Endometrial microvascular endothelial cells (primary cell): ENCODE measurements around the gene EVPL. TPM values are rescaled to one million over a fixed set of nuclear protein-coding genes. Genes with fewer than 3 reads are reported as not detected.

ENCODE experiments used
- in situ Hi-C: cut with HindIII; loops from 2 replicates; pipeline ENCODE4 v1.10.0; 2017; ENCODE audit warnings: low sequenced_read_pairs, low pct_unique_long_range_greater_than_20kb; ENCODE audit errors: inconsistent ontology term
- total RNA-seq: library from RNA; depleted of rRNA; stranded (reverse); fragments of >200 nt; gene quantifications from one replicate; pipeline ENCODE4 v1.2.3, GENCODE V29; 2015; ENCODE audit errors: inconsistent ontology term

Gene EVPL
- total RNA-seq, 1 donor from 2014 or later, result not detected

DNA sequence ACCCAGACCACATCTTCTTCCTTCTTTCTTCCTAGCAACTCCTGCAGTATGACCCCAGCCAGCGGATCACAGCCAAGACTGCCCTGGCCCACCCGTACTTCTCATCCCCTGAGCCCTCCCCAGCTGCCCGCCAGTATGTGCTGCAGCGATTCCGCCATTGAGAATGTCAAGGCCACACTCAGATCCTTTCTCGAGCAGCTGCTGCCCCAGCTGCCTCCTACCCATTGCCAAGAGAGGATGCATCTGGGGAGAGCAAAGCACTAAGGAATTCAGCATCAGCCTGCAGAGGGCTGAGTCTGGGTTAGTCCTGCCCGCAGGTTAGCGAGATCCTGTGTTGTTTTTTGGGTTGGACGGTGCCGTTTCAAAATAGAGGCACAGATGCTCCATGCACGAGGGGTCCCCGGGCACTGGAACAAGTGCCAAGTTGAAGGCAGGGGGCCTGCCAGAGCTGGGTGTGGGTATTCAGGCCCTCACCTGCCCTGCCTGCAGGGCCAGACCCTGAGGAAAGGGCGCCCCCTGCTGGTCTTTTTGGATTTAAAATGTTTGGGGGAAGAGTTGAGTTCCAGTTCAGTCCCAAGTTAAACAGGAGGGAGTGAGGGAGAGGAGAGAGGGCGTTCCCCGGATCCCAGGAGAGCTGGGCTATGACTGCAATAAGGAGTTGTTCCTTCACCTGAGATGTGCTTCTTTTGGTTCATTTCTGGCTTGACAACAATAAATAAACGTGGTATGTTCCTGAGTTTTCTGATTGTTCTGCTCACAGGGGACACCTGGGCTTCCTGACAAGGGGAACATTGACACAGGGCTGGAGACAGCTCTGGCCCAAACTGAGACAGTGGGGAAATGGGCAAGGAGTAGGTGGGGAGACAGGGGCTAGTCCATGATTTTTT lies 21.6 kb downstream of the EVPL start:
- in situ Hi-C loops, result no loop called here

DNA sequence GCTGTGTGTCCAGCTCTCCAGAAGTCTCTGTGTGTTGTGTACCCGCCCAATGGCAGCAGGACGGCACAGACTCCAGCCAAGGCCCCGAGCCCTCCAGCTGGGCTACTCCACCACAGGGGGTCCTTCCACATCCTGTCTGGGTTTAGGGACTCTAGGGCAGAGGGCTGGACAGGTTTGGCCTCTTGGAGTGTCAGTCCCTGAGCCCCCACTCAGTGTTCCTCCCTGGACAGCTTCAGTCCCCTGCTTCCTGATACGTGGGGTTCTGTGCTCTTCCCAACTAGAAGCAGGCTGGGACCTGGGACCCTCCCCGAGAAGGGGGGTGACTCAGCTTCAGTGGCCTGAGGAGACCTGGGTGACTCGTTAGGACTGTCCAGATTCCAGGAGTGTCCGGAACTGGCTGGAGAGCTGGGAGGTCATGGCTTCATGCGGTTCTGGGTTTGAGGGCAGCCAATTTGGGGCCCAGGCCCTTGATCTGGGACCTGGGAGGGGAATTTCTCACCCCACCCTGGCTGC lies 22.3 kb downstream of the EVPL start:
- in situ Hi-C loops, result no loop called here

DNA sequence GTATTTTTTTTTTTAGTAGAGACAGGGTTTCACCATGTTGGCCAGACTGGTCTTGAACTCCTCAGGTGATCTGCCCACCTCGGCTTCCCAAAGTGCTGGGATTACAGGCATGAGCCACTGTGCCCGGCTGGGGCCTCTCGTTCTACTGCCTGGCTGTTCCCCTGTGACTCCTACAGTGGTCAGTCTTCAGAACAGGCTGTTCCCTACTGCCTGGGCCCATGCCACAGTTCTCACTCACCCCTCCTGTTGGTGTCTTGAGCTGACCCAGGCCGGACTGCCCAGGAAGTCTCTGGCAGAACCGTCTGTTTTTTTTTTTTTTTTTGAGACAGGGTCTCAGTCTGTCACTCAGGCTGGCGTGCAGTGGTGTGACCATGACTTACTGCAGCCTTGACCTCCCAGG lies 23.2 kb downstream of the EVPL start:
- in situ Hi-C loops, result no loop called here

DNA sequence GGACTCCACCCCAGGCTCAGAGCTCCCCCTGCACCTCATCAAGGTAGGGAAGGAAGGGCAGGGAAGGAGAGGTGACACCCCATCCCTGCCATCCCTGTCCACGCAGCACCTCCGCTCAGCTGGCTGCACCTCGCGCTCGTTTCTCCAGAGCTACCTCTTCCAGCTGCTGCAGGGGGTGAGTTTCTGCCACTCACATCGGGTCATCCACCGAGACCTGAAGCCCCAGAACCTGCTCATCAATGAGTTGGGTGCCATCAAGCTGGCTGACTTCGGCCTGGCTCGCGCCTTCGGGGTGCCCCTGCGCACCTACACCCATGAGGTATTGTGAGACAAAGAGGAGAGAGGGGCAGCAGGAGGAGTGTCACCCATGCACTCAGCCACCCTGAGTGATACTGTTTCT lies 25.0 kb downstream of the EVPL start:
- in situ Hi-C loops, result no loop called here

DNA sequence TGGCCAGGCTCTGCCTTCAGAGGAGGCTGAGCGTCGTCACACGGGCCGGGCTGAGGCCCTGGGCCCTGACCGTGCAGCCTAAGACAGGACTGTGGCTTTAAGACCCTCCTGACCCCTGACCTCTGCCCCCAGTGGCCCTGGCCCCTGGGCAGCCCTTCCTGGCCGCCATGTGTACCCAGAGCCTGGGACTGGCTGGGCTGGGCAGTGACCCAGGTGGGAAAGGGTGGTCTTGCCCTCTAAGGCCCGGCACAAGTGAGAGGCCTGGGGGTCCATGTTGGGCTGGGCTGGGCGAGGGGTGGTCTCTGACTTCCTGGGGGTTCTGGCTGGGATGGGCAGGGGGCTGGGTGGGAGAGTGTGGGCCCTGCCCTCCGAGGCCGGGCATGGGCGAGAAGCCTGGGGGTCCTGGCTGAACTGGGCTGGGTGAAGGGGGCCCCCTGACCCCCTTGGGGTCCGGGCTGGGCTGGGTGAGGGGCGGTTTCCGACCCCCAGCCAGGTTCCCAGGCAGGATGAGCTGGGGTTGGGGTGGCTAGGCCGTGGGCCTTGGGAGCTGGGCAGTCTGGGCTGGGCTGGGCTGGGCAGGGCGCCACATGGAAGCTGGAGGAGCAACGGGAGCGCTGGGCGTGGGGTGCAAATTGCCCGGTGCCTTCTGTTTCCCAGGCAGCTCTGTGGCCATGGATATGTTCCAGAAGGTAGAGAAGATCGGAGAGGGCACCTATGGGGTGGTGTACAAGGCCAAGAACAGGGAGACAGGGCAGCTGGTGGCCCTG lies 26.2 kb downstream of the EVPL start, which contains the start of gene CDK3:
Gene CDK3 (plus strand): TSS at position 101 of the 767 bp plus-strand sequence. CDS start 571 bp downstream, at position 672.
- in situ Hi-C loops, result no loop called here

DNA sequence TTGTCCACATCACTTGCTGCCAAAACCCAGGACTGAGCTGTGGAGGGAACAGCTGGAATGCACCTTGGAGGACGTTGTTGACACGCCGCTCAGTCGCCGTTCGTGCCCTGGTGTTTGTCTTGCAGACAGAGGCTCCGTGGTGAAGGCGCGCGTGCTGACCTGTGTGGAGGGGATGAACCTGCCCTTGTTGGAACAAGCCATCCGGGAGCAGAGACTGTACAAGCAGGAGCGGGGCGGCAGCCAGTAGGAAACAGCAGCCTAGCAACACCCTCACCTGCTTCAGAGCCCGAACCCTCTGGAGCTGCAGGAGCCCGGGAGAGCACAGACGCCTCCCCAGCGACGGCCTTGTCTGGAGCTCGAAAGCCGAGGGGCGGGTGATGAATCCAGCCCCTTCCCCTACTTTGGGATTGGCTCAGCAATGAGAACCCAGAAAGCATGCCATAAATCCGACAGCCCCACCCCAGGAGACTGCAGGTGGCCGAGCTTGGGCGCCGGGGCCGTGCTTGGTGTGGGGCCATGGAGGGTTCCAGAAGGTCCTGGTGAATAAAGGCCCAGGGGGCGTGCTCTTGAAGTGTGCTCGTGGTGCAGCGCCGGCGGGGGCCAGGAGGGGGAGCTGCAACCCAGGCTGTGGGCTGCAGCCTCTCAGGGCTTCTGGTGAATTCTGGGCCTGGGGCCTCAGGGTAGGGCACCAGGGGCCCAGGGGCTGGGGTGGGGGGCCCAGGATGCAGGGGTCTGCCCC lies 26.9 kb downstream of the EVPL start:
- in situ Hi-C loops, result no loop called here

DNA sequence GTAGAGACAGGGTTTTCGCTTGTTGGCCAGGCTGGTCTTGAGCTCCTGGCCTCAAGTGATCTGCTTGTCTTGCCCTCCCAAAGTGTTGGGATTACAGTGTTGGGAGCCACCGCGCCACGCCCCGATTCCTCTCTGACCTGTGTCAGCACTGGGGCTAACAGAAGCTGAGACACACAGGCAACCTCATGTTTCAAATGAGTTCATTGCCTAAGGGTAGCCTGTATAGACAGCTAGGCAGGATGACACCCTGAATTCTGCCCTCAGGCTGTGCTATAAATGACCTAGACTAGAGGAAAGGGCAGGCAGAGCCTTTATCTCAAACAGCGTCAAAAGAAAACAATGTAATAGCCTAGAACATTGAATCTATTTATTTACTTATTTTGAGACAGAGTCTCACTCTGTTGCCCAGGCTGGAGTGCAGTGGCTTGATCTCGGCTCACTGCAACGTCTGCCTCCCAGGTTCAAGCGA lies 28.7 kb downstream of the EVPL start:
- in situ Hi-C loops, result no loop called here

DNA sequence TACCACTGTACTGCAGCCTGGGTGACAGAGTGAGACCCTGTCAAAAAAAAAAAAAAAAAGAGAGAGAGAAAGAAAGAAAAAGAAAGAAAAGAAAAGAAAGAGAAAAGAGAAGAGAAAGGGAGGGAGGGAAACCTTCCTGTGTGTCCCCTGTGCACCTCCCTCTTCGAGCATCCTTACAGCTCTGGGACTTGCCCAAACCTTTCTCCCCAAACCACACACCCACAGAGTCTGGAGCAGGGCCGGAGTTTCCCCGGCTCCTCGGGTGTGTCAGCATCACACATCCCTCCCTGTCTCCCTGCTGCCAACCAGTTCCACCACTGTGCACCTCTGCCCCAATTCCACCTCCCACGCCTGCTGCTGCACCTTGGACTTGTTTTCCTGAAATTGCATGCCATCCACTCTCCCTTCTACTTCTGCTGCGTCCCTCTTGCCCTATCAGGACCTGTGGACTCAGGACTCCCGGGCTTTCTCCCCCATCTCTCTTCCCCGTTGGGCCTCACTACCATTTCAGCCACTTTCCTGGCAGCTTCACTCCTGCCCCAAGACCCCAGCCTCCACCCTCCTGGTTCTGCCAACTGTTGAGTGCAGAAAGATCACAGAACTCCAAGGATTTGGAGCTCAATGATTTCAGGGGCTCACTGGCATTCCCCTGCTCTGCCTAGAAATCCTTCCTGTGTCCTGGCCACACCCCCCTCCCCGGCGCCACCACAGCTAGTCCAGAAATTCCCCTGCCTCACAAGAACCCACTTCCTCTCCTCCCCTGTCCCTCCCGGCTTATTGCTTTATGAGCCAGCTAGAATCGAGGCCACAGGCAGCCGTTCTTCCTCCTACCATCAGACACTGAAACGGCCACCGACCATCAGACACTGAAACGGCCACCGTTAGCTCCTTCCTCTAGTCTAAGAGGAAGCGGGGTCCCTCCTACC lies 30.2 kb downstream of the EVPL start:
- in situ Hi-C loops, result no loop called here

DNA sequence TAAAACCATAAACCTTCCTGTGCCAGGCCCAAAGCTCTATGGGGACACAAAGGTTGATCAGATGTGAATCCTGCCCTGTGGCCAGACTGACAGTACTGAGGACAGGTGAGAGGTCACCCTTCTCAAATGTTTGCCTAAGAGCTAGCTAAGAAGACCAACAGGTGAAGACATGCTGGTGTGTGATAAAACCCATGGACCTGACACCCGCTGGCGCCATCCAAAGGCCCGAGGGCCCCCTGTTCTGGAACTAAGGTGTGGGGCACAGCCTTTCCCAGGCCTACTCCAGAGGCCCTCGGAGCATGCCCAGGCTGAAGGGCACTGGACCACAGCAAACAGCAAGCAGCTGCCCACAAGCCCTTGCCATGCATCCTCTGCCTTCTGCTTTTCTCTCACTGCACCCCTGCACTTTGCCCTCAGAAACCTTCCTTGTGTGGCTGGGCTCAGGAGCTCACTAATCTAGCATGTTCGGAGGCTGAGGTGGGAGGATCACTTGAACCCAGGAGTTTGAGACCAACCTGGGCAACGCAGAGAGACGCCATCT lies 31.7 kb downstream of the EVPL start:
- in situ Hi-C loops, result no loop called here

DNA sequence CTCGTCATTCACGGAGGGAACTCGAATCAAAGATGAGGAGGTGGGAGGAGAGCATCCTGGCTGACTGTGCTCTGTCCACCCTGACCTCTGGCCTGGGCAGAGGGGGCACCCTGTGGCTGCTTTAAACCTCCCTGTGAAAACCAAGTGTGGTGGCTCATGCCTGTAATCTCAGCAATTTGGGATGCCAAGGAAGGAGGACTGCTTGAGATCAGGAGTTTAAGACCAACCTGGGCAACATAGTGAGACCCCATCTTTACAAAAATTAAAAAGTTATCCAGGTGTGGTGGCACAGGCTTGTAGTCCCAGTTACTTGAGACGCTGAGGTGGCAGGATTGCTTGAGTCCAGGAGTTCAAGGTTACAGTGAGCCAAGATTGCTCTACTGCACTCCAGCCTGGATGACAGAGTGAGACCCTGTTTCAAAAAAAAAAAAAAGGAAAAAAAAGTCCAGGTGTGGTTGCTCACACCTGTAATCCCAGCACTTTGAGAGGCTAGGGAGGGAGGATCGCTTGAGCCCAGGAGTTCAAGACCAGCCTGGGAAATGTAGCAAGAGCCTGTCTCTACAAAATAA lies 32.2 kb downstream of the EVPL start:
- in situ Hi-C loops, result no loop called here

DNA sequence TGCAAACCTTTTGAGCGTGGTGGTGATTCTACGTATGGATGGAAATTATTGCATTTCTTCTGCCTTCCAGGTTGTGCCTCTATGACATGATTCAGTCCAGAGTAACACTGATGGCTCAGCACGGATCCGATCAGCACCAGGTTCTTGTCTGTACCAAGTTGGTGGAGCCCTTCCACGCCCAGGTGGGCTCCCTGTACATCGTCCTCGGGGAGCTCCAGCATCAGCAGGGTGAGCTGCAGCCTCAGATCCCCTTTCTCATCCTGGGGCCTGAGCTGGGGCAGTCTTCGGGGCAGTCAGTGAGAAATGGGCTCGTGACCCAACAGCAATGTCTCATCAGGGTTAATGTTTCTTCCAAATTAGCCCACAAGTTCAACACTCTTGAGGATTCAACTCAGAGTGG lies 35.7 kb downstream of the EVPL start:
- in situ Hi-C loops, result no loop called here

DNA sequence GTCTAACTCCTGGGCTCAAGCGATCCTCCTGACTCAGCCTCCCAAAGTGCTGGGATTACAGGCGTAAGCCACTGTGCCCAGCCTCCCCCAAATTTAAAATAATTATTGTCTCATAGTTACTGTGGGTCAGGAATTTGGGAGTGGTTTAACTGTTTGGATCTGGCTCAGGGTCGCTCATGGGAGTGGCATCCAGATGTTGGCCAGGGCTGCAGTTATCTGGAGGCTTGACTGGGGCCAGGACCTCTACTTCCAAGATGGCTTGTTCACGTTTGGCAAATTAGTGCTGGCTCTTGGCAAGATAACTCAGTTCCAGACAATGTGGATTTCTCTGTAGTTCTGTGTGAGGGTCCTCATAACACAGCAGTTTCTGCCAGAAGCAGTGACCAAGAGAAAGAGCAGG lies 40.1 kb downstream of the EVPL start:
- in situ Hi-C loops, result no loop called here

DNA sequence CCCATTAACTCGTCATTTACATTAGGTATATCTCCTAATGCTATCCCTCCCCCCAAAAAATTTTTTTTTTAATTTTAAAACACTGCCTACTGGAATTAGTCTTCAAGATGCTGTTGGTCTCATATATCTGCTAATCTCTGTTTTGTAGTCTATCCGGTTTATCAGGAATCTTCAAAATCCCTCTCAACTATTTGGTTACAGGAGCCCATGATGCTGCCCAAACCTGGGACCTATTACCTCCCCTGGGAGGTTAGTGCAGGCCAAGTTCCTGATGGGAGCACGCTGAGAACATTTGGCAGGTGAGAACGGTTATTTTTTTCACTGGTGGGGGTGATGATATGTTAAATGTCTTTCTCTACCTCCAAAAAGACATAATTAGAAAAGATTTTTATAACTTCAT lies 41.1 kb downstream of the EVPL start:
- in situ Hi-C loops, result no loop called here

DNA sequence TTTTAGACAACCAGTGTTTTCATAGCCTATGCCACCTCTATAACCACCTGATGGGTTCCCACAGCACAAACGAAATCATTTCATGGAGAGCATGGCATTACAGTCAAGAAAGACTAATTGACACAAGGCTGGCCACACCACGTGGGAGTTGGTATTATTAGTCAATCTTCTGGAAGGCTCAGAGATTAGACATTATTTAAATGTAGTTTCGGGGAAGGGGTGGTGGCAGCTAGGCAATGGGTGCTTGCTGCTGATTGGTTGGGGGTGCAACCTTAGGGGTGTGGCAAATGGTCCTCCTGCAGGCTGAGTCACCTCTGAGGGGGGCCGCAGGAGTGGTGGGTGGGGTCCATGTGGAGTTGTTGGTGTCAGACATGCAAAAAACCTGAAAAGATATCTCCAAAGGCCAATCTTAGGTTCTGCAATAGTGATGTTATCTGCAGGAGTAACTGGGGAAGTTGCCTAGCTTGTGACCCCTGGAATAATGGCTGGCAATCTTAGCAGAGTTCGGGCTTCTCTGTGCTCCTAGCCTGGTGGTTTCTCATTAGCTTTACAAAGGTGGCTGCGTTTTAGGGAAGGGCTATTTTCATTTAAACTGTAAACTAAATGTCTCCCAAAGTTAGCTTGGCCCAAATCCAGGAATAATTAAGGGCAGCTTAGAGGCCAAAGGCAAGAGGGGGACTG lies 43.5 kb downstream of the EVPL start:
- in situ Hi-C loops, result no loop called here

DNA sequence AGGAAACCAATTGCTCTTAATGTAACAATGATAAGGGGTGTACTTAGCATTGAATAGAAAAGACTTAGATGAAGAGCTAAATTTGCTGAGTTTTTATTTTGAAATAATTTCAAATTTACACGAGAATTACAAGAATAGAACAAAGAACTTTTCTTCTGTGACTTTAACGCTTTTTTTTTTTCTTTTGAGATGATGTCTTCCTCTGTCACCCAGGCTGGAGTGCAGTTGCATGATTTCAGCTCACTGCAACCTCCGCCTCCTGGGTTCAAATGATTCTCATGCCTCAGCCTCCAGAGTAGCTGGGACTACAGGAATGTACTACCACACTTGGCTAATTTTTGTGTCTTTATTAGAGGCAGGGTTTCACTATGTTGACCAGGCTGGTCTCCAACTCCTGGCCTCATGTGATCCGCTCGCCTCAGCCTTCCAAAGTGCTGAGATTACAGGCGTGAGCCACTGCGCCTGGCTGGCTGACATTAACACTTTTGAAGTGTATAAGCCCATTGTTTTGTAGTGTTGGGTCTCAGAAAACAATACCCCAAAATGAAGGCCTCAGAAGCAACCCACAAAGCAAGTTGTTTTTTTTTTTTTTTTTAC lies 46.0 kb downstream of the EVPL start:
- in situ Hi-C loops, result no loop called here

DNA sequence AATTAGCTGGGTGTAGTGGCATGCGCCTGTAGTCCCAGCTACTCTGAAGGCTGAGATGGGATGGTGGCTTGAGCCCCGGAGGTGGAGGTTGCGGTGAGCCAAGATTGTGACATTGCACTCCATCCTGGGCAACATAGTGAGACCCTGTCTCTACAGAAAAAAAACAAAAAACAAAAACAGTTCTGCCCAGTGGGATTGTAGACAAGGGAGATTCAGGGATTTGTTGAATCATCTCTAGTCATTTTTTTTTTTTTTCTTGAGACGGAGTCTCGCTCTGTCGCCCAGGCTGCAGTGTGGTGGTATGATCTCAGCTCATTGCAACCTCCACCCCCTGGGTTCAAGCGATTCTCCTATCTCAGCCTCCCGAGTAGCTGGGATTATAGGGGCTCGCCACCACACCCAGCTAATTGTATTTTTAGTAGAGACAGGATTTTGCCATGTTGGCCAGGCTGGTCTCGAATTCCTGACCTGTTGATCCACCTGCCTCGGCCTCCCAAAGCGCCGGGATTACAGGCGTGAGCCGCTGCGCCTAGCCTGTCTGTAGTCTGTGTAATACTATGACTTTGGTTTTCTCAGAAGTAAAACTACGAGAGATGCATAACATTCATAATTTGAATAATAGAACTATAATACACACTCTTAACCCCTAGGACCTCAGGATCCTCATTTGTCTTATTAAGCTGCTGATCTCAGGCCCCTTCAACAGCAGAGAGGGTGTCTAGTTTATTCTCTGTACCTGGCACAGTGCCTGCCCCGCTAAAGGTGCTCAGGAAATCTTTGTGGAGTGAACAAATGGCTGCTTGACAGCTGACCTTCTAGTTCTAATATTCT lies 46.7 kb downstream of the EVPL start:
- in situ Hi-C loops, result no loop called here
